MM.1S (cell line): ENCODE measurements around the gene BCL6.

ENCODE experiments used
- DNase-seq: peaks from one replicate; pipeline ENCODE4 v3.0.0-alpha.2; 2015
- H2AFZ ChIP-seq: fragments of 300-600 bp; sonication (generic); 2 replicates; pipeline ENCODE4 v1.6.0; 2016; ENCODE audit warnings: antibody characterized with exemption, low read length
- H3F3A ChIP-seq: fragments of 300-600 bp; sonication (generic); 2 replicates; pipeline ENCODE4 v1.6.1; 2016; ENCODE audit warnings: mild to moderate bottlenecking, antibody characterized with exemption, low read length, moderate library complexity, mixed read lengths; ENCODE audit not compliant: insufficient read depth
- H3K27ac ChIP-seq: fragments of 300-600 bp; sonication (generic); 2 replicates; pipeline ENCODE4 v1.5.1; 2016; ENCODE audit warnings: mild to moderate bottlenecking, low read length
- H3K27me3 ChIP-seq: fragments of 300-600 bp; sonication (generic); replicated peaks from 2 replicates; pipeline ENCODE4 v1.6.0; 2016; ENCODE audit warnings: low read length; ENCODE audit not compliant: insufficient read depth
- H3K36me3 ChIP-seq: fragments of 300-600 bp; sonication (generic); replicated peaks from 2 replicates; pipeline ENCODE4 v1.6.1; 2016; ENCODE audit warnings: mild to moderate bottlenecking, low read length, mixed read lengths; ENCODE audit not compliant: insufficient read depth
- H3K4me1 ChIP-seq: fragments of 300-600 bp; sonication (generic); 2 replicates; pipeline ENCODE4 v1.6.1; 2016; ENCODE audit warnings: low read length, mixed read lengths
- H3K4me2 ChIP-seq: fragments of 300-600 bp; sonication (generic); 2 replicates; pipeline ENCODE4 v1.6.0; 2016; ENCODE audit warnings: low read depth, low read length
- H3K4me3 ChIP-seq: fragments of 300-600 bp; sonication (generic); 2 replicates; pipeline ENCODE4 v1.5.1; 2016; ENCODE audit warnings: low read length, mixed read lengths
- H3K79me2 ChIP-seq: fragments of 300-600 bp; sonication (generic); 2 replicates; pipeline ENCODE4 v1.6.1; 2016; ENCODE audit warnings: mixed run types, low read length, mixed read lengths
- H3K9ac ChIP-seq: fragments of 300-600 bp; sonication (generic); 2 replicates; pipeline ENCODE4 v1.6.1; 2016; ENCODE audit warnings: low read length, mixed read lengths
- H3K9me2 ChIP-seq: fragments of 300-600 bp; sonication (generic); replicated peaks from 2 replicates; pipeline ENCODE4 v1.6.1; 2016; ENCODE audit warnings: mild to moderate bottlenecking, low read length, mixed read lengths; ENCODE audit not compliant: insufficient read depth
- H3K9me3 ChIP-seq: fragments of 300-600 bp; sonication (generic); replicated peaks from 2 replicates; pipeline ENCODE4 v1.6.1; 2016; ENCODE audit warnings: mild to moderate bottlenecking, low read length, mixed read lengths; ENCODE audit not compliant: insufficient read depth
- H4K20me1 ChIP-seq: fragments of 300-600 bp; sonication (generic); 2 replicates; pipeline ENCODE4 v1.6.1; 2016; ENCODE audit warnings: mild to moderate bottlenecking, low read length, moderate library complexity, mixed read lengths; ENCODE audit not compliant: insufficient read depth
- EZH2 ChIP-seq: fragments of 300-600 bp; sonication (generic); optimal IDR thresholded peaks from 2 replicates; pipeline ENCODE3; 2017; ENCODE audit warnings: low read depth, mild to moderate bottlenecking, antibody characterized with exemption, low read length, mixed read lengths
- EZH2phosphoT487 ChIP-seq: fragments of 300-600 bp; sonication (generic); IDR thresholded peaks from 2 replicates; pipeline ENCODE4 v1.6.1; 2018; ENCODE audit warnings: antibody characterized with exemption, low read length
- TF ChIP-seq, protein P1 (sequence below): fragments of 300-600 bp; sonication (generic); IDR thresholded peaks from 2 replicates; pipeline ENCODE4 v1.5.1; 2016; ENCODE audit warnings: antibody characterized with exemption, low read length, mixed read lengths

BCL6 gene

DNA sequence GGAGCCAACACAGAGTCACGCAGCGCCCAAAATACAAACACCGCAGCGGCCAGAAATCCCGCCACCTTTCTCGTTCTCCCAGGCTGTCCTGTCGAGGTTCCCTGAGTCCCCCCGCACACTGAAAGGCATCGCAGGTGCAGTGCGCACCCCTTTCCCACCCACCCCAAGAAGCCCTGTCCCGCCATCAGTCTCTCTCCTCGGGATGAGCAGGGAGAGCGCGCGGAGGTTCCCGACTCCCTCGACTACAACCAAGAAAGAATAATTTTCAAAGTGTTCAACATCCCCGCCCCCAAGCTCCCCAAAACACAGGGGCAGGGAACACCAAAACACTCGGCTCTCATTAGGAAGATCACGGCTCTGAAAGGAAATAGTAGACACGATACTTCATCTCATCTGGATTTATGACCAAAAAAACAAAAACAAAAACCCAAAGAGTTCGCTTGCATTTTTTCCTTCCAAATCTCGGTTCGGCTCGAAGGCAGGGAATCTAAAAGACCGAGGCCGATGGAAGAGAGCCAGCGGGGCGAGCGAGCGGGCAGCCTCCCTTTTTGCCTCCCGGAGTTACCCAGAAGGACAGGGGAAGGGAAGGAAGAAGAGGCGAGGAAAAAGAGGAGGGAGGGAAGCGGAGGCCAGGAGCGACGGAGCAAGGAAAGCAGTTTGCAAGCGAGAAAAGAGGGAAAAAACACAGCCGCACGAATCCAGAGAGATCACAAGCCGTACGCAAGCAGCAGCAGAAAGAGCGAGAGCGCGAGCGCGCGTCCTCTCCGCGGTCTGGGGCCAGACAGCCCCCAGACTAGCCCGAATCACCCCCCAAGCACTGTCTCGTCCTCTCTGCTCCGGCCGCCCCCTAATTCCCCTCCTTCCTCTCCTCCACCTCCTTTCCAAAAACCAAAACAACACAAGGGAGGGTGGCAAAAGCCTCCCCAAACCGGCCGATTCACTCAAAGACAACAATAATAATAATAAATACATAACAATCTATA lies 808 bp downstream of the BCL6 start:
- Histone ChIP-seq H3K9ac (peak overlapping the region; percentile 17; the same call in 1 of the 2 replicates), H2AFZ (peak overlapping the region; percentile 86), H3K79me2 (no peaks in the 10 kb centered on the region)

DNA sequence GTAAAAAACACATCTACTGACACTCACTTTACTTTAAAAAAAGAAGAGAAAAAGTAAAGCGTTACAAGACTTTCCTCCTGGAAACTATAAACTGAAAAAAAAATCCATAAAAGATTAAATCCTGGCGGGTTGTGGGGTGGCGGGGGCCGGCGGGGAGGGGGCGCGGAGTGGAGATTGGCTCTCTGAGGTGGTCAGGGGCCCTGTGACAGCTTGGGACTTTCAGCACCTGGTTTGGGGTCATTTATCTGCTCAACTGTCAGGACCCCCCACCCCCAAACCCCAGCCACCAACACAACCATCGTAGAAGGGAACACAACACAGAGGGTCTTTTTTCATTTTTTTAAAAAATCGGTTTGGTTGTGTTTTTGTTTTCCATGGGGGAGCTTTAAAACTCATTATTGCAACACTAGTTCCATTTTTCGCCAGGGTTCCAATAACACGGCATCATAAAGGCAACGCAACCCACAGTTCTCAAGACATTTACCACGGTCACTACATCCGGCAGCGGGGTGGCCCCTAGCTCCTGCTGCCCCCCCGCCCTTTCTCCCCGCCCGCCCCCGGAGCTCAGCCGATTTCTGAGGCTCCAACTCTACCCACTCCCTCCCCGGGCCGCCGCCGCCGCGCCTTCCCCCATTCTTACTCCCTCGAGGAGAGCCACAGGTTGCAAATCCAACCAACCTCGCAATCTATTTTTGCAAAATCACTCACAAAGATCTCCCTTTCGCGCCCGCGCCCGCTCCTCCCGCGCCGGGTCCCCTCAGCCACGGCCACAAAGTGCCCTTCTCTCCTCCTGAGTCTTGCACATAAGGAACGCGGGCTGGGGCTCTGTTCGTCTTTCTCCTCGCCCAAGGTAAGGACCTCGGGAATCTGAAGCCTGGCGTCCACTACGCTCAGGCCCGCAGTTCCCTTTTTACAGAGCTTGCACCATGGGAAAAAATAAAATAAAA lies 1.8 kb downstream of the BCL6 start:
- H3K4me2 ChIP-seq, result peak overlapping the region; percentile 92
- peaks cover 10% of the 10 kb centered on the region for H3K4me1 ChIP-seq
- no peaks in the 10 kb centered on the region for H3K9me2 ChIP-seq
- H3K27me3 ChIP-seq, result peaks cover 23% of the 10 kb centered on the region
- peak overlapping the region; percentile 86 for H2AFZ ChIP-seq
- H3K79me2 ChIP-seq, result no peaks in the 10 kb centered on the region
- peak overlapping the region; percentile 17; the same call in 1 of the 2 replicates for H3K9ac ChIP-seq
- no peak overlapping the region for H3K27ac ChIP-seq
- no peaks in the 10 kb centered on the region for H4K20me1 ChIP-seq
- TF ChIP-seq, protein P1, sequence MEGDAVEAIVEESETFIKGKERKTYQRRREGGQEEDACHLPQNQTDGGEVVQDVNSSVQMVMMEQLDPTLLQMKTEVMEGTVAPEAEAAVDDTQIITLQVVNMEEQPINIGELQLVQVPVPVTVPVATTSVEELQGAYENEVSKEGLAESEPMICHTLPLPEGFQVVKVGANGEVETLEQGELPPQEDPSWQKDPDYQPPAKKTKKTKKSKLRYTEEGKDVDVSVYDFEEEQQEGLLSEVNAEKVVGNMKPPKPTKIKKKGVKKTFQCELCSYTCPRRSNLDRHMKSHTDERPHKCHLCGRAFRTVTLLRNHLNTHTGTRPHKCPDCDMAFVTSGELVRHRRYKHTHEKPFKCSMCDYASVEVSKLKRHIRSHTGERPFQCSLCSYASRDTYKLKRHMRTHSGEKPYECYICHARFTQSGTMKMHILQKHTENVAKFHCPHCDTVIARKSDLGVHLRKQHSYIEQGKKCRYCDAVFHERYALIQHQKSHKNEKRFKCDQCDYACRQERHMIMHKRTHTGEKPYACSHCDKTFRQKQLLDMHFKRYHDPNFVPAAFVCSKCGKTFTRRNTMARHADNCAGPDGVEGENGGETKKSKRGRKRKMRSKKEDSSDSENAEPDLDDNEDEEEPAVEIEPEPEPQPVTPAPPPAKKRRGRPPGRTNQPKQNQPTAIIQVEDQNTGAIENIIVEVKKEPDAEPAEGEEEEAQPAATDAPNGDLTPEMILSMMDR, result no peak
- TF ChIP-seq EZH2phosphoT487 (no peak), EZH2 (no peak)
- no peaks in the 10 kb centered on the region for H3K9me3 ChIP-seq
- no peak for DNase-seq
- no peaks in the 10 kb centered on the region for H3K36me3 ChIP-seq
- H3K4me3 ChIP-seq, result peak overlapping the region; percentile 65
- peaks cover 24% of the 10 kb centered on the region for H3F3A ChIP-seq

More for the DNA sequence above, 808 bp downstream of the BCL6 start:
- H3K4me2 ChIP-seq, result peak overlapping the region; percentile 92
- H3K9me2 ChIP-seq, result no peaks in the 10 kb centered on the region
- TF ChIP-seq EZH2phosphoT487, result no peak
- no peak for TF ChIP-seq EZH2
- TF ChIP-seq, protein P1, result no peak
- no peaks in the 10 kb centered on the region for H3K36me3 ChIP-seq
- no peaks in the 10 kb centered on the region for H4K20me1 ChIP-seq
- peaks cover 23% of the 10 kb centered on the region for H3K27me3 ChIP-seq
- peak; percentile 31 for DNase-seq
- H3K9me3 ChIP-seq, result no peaks in the 10 kb centered on the region
- H3F3A ChIP-seq, result peaks cover 18% of the 10 kb centered on the region
- H3K27ac ChIP-seq, result no peak overlapping the region; the same call in 1 of the 2 replicates
- H3K4me1 ChIP-seq, result peaks cover 10% of the 10 kb centered on the region
- peak overlapping the region; percentile 65 for H3K4me3 ChIP-seq

DNA sequence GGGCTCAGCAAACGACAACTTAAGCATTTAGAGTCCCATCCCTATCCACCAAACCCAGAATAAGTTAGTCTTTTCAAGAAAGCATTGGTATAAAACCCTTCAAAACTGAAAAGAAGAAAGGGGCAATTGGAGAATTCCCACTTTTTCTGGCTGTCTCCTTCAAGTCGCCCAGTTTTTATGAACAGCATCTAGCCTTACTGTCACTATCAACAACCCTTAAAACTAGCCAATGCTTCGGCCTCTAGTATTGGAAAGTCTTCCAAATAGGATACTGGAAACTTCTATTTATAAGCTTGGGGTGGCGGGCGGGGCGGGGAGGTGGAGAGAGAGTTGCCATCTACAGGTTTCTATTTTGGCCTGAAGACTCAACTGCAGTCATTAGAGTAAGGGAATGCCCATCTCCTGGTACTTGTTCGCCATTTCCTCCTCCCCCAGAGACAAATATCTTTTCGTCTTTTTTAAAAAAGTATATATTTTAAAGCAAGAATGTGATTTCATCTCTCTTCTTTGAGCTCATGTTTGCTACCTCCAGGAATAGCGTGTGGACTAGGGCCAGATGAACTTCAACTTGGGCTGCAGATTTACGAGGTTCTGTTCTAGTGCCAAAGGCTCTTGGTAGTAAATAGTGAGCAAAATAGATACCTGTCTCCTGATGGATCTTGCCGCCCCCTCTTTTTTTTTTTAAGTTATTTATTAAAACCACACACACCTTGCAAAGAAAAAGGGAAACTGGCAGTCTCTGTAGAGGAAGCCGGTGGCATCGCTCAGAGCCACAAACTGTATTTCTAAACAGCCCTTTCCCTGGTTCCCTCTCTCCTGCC lies 2.7 kb downstream of the BCL6 start:
- no peak for DNase-seq
- H3K4me2 ChIP-seq, result peak overlapping the region; percentile 92; the same call in 1 of the 2 replicates

More for the DNA sequence above, 2.7 kb downstream of the BCL6 start:
- Histone ChIP-seq H3K4me3 (no peak overlapping the region), H3K9me3 (no peaks in the 10 kb centered on the region), H3K36me3 (no peaks in the 10 kb centered on the region), H2AFZ (no peak overlapping the region), H3K79me2 (no peaks in the 10 kb centered on the region), H3K27ac (no peak overlapping the region), H4K20me1 (no peaks in the 10 kb centered on the region), H3K27me3 (peaks cover 21% of the 10 kb centered on the region), H3K9ac (no peak overlapping the region), H3K9me2 (no peaks in the 10 kb centered on the region), H3K4me1 (peaks cover 10% of the 10 kb centered on the region), H3F3A (peaks cover 24% of the 10 kb centered on the region)
- TF ChIP-seq, protein P1, result 0 out of 2 replicates have a peak, but pooled peaks have one; percentile 2
- no peak for TF ChIP-seq EZH2
